GM20000 (cell line): Measurements from ENCODE around the gene EGFR.

ENCODE experiments used
- DNase-seq: peaks from one replicate; pipeline ENCODE4 v3.0.0; 2012; ENCODE audit warnings: low spot score
- CTCF ChIP-seq: IDR thresholded peaks from 2 replicates; pipeline ENCODE4 v1.5.1; 2012; ENCODE audit warnings: mild to moderate bottlenecking, control low read depth; ENCODE audit errors: extremely low read depth, missing control alignments

EGFR gene

GRCh38 chr7:54992871-54993475 is 25.8 kb upstream of the EGFR start:
- TF ChIP-seq CTCF = no peak
- no peak for DNase-seq

GRCh38 chr7:54995166-54995565 is 23.7 kb upstream of the EGFR start:
- DNase-seq = no peak
- no peak for TF ChIP-seq CTCF

GRCh38 chr7:54995610-54996363 is 23.0 kb upstream of the EGFR start:
- DNase-seq = peak; percentile 46
- no peak for TF ChIP-seq CTCF

GRCh38 chr7:54996391-54996790 is 22.4 kb upstream of the EGFR start:
- TF ChIP-seq CTCF = no peak
- no peak for DNase-seq

- no peak for TF ChIP-seq CTCF
- DNase-seq = no peak
Measured at GRCh38 chr7:55004579-55004978, 14.2 kb upstream of the EGFR start.

GRCh38 chr7:55005241-55005851 is 13.5 kb upstream of the EGFR start:
- no peak for DNase-seq
- no peak for TF ChIP-seq CTCF

- no peak for TF ChIP-seq CTCF
- DNase-seq = no peak
Measured at GRCh38 chr7:55006499-55006898, 12.3 kb upstream of the EGFR start.
